Caco-2 (cell line): Measurements from ENCODE around the gene WDR73. TPM values are rescaled to one million over a fixed set of nuclear protein-coding genes. Genes with fewer than 3 reads are reported as not detected.

Source experiments
- BruUV-seq: library from RNA; stranded (reverse); fragments of 400-500 nt; replicated peaks from 2 replicates; lab custom pipeline; 2021; lab: Mats Ljungman, UMichigan
- CTCF ChIA-PET: fragments of 300-600 bp; sonication (Branson Sonifier 250); formaldehyde crosslinking; loops from one replicate; lab custom pipeline; 2022; ENCODE audit warnings: antibody characterized with exemption; lab: Charles Lee
- POLR2A ChIA-PET: fragments of 300-600 bp; sonication (Branson Sonifier 250); formaldehyde crosslinking; loops from one replicate; lab custom pipeline; 2022; ENCODE audit warnings: antibody characterized with exemption; lab: Charles Lee
- DNase-seq, 2 experiments: peaks; one replicate each; pipeline versions ENCODE4 v3.0.0 to v3.0.0-alpha.2; 2020 to 2022
- H3K27me3 ChIP-seq: replicated peaks from 2 replicates; pipeline ENCODE4 v1.6.0; 2011; ENCODE audit warnings: low read length; ENCODE audit not compliant: control insufficient read depth, insufficient read depth
- H3K36me3 ChIP-seq: 2 replicates; pipeline ENCODE4 v1.5.1; 2011; ENCODE audit warnings: low read length; ENCODE audit not compliant: control insufficient read depth, insufficient read depth
- H3K4me1 ChIP-seq: fragments of 250-450 bp; sonication (Bioruptor Pico); 2 replicates; pipeline ENCODE4 v1.5.1; 2020; ENCODE audit warnings: mild to moderate bottlenecking
- H3K4me3 ChIP-seq: 2 replicates; pipeline ENCODE4 v1.5.1; 2011; ENCODE audit warnings: low read depth, mild to moderate bottlenecking, control low read depth, low read length
- H3K9me3 ChIP-seq: fragments of 250-450 bp; sonication (Bioruptor Pico); 2 replicates; pipeline ENCODE4 v1.5.1; 2020; ENCODE audit warnings: mild to moderate bottlenecking, moderate library complexity
- H3K27ac Mint-ChIP-seq: one replicate; pipeline ENCODE4 v1.8.0; 2022; ENCODE audit warnings: mixed read lengths; ENCODE audit not compliant: unreplicated experiment
- H3K27me3 Mint-ChIP-seq: one replicate; pipeline ENCODE4 v1.8.0; 2022; ENCODE audit warnings: mixed read lengths; ENCODE audit not compliant: insufficient read depth, unreplicated experiment
- H3K36me3 Mint-ChIP-seq: one replicate; pipeline ENCODE4 v1.8.0; 2022; ENCODE audit warnings: mild to moderate bottlenecking, mixed read lengths; ENCODE audit not compliant: insufficient read depth, unreplicated experiment
- H3K4me1 Mint-ChIP-seq: one replicate; pipeline ENCODE4 v1.8.0; 2022; ENCODE audit warnings: low read depth, mixed read lengths; ENCODE audit not compliant: unreplicated experiment
- H3K4me3 Mint-ChIP-seq: one replicate; pipeline ENCODE4 v1.8.0; 2022; ENCODE audit warnings: mild to moderate bottlenecking, moderate library complexity, mixed read lengths; ENCODE audit not compliant: unreplicated experiment
- H3K9me3 Mint-ChIP-seq: one replicate; pipeline ENCODE4 v1.8.0; 2022; ENCODE audit warnings: mixed read lengths; ENCODE audit not compliant: unreplicated experiment
- CTCF ChIP-seq, 2 experiments: fragments of 200-600 bp in 1 of 2; IDR thresholded peaks; 1 replicate in 1 of 2; 2 replicates in 1 of 2; pipeline versions ENCODE4 v1.5.1 to v1.8.0; 2011 to 2022; ENCODE audit warnings: antibody characterized with exemption in 1 of 2, control low read depth in 1 of 2, inconsistent platforms in 1 of 2, low read depth in 1 of 2, low read length in 1 of 2, mild to moderate bottlenecking in 1 of 2, moderate library complexity in 1 of 2; ENCODE audit not compliant: insufficient read depth in 1 of 2, severe bottlenecking in 1 of 2, unreplicated experiment in 1 of 2
- intact Hi-C: fragments of 100-400 bp; cut with micrococcal nuclease; formaldehyde crosslinking; loops from one replicate; pipeline ENCODE4 v1.10.0; 2022; ENCODE audit not compliant: unreplicated experiment
- total RNA-seq: library from RNA; stranded (reverse); gene quantifications from 2 replicates; pipeline ENCODE4 v1.2.3, GENCODE V29; 2022

Gene WDR73
- total RNA-seq, 1 experiment from 2014 or later, result 32.7 TPM

GRCh38 chr15:84608707-84609284, 45.3 kb downstream of the WDR73 start:
- intact Hi-C loops, result loop anchor here (10.0 kb wide), 1 partner anchor 106 kb away; the partner anchor contains the start of gene SEC11A
- no peak for DNase-seq
- H3K36me3 ChIP-seq, result peaks cover 4% of the 10 kb centered on the region
- no peak overlapping the region for H3K27ac Mint-ChIP-seq
- no peak overlapping the region for H3K4me3 ChIP-seq
- POLR2A ChIA-PET, result no interaction called here
- CTCF ChIA-PET, result no interaction called here
- H3K4me1 Mint-ChIP-seq, result peaks cover 41% of the 10 kb centered on the region
- H3K27me3 Mint-ChIP-seq, result no peaks in the 10 kb centered on the region
- no peaks in the 10 kb centered on the region for H3K9me3 ChIP-seq
- H3K4me1 ChIP-seq, result peaks cover 31% of the 10 kb centered on the region
- BruUV-seq, result no TSS peak
- H3K27me3 ChIP-seq, result no peaks in the 10 kb centered on the region
- TF ChIP-seq CTCF (IDR thresholded peaks at IDR 0.05; ENCODE audit: insufficient read depth in 1 of 2, low read depth in 1 of 2, low read length in 1 of 2, severe bottlenecking in 1 of 2, unreplicated experiment in 1 of 2), result no peak
- no peak overlapping the region for H3K4me3 Mint-ChIP-seq
- H3K36me3 Mint-ChIP-seq, result peaks cover 17% of the 10 kb centered on the region
- no peaks in the 10 kb centered on the region for H3K9me3 Mint-ChIP-seq

DNA sequence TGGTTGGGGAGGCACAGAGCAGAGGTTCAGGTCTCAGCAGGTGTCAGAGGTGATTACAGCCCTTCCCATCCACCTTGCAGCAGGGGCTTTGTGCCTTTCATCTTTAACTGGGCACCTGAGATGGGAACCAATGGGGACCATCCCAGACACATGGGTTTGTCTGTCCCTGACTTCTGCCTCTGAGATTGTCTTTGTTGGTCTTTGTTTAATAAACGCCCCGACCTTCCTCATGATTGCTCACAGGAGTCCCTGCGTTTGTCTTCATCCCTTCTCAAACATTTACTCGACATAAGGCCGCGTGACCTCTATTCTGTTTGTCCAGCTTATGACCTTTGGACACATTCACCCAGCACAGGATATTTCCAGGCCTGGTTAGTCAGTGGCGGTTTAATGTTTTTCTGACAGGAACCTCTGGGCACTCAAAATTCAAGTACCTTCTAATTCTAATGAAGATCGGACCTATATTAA, 47.4 kb downstream of the WDR73 start:
- Histone ChIP-seq H3K36me3 (peaks cover 4% of the 10 kb centered on the region), H3K9me3 (no peaks in the 10 kb centered on the region), H3K4me1 (peaks cover 31% of the 10 kb centered on the region), H3K4me3 (0 out of 2 replicates have a peak overlapping the region, but pooled peaks have one; percentile 17), H3K27me3 (no peaks in the 10 kb centered on the region)
- ChIA-PET POLR2A (interaction anchor here (1.3 kb wide), 1 partner anchor 25 kb away, joined by 5 read pairs; no protein-coding TSS in a partner anchor), CTCF (interaction anchor here (0.7 to 1.0 kb wide), 2 partner anchors 24 to 35 kb away, joined by 4 to 6 read pairs; no protein-coding TSS in a partner anchor)
- Mint-ChIP-seq H3K9me3 (no peaks in the 10 kb centered on the region), H3K27ac (peak overlapping the region; percentile 82), H3K27me3 (no peaks in the 10 kb centered on the region), H3K4me3 (peak overlapping the region; percentile 56), H3K36me3 (peaks cover 20% of the 10 kb centered on the region), H3K4me1 (peaks cover 41% of the 10 kb centered on the region)
- intact Hi-C loops, result loop anchor here (10.0 kb wide), 1 partner anchor 108 kb away; the partner anchor contains the start of gene SEC11A
- TF ChIP-seq CTCF (IDR thresholded peaks at IDR 0.05; ENCODE audit: insufficient read depth in 1 of 2, low read depth in 1 of 2, low read length in 1 of 2, severe bottlenecking in 1 of 2, unreplicated experiment in 1 of 2), result no peak
- DNase-seq, result peak; percentile 78 to 82
- no TSS peak for BruUV-seq

- Histone ChIP-seq H3K27me3 (no peaks in the 10 kb centered on the region), H3K4me1 (peaks cover 31% of the 10 kb centered on the region), H3K4me3 (no peak overlapping the region), H3K9me3 (no peaks in the 10 kb centered on the region), H3K36me3 (peaks cover 4% of the 10 kb centered on the region)
- Mint-ChIP-seq H3K4me1 (peaks cover 41% of the 10 kb centered on the region), H3K27me3 (no peaks in the 10 kb centered on the region), H3K36me3 (peaks cover 26% of the 10 kb centered on the region), H3K27ac (peak overlapping the region; percentile 82), H3K9me3 (no peaks in the 10 kb centered on the region), H3K4me3 (peak overlapping the region; percentile 56)
- no TSS peak for BruUV-seq
- DNase-seq, result no peak
- CTCF ChIA-PET, result no interaction called here
- no peak for TF ChIP-seq CTCF (IDR thresholded peaks at IDR 0.05; ENCODE audit: insufficient read depth in 1 of 2, low read depth in 1 of 2, low read length in 1 of 2, severe bottlenecking in 1 of 2, unreplicated experiment in 1 of 2)
- intact Hi-C loops, result loop anchor here (10.0 kb wide), 1 partner anchor 109 kb away; the partner anchor contains the start of gene SEC11A
- POLR2A ChIA-PET, result interaction anchor here (0.6 kb wide), 1 partner anchor 26 kb away, joined by 3 read pairs; no protein-coding TSS in a partner anchor
These were observed 48.6 kb downstream of the WDR73 start for GRCh38 chr15:84605554-84605882.
